GM18508 (cell line): ENCODE measurements around the gene RASSF1.
"Not testable (repeated sequence)": the region's sequence is repeated elsewhere in the genome, so short reads cannot be mapped to it uniquely, and the experiment has no call there.

Experiments
- ATAC-seq: cut with Tn5 transposase; IDR thresholded peaks from one replicate; pipeline ENCODE4 v1.9.1; 2021; ENCODE audit warnings: moderate number of reproducible peaks; ENCODE audit not compliant: insufficient read depth, unreplicated experiment

RASSF1 gene

GRCh38 chr3:50292159-50293078 lies 48.2 kb downstream of the RASSF1 start, which contains the start of gene IFRD2:
TSS of gene IFRD2 (minus strand) at chr3:50292429. CDS start at chr3:50292274, 155 bp downstream.
- peak; percentile 76 for ATAC-seq

GRCh38 chr3:50290161-50290641 lies 50.4 kb downstream of the RASSF1 start:
- ATAC-seq, result no peak

GRCh38 chr3:50289130-50289529 lies 51.5 kb downstream of the RASSF1 start:
- ATAC-seq, result no peak

- no peak for ATAC-seq
Observed at GRCh38 chr3:50288387-50289007, 52.1 kb downstream of the RASSF1 start.

GRCh38 chr3:50287262-50287661 lies 53.4 kb downstream of the RASSF1 start:
- no peak for ATAC-seq

GRCh38 chr3:50286322-50287227 lies 54.1 kb downstream of the RASSF1 start:
- no peak for ATAC-seq

DNA sequence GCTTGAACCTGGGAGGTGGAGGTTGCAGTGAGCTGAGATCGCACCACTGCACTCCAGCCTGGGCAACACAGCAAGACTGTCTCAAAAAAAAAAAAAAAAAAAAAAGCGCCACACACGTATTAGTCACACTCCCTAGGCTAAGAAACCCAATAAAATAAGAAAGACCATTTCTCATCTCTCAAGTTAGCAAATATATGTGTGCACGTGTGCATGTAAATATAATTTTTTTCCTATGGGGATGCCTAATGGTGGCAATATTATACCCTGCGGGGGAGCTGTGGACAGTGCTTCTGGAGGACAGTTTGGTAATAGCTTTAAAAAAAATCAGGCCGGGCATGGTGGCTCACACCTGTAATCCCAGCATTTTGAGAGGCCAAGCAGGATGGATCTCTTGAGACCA lies 56.5 kb downstream of the RASSF1 start:
- not testable (repeated sequence) for ATAC-seq
